Mesodermal cell (in vitro differentiated cells): ENCODE results near the gene SPAG6.

Source experiments
- H3K27ac ChIP-seq: 2 replicates; pipeline ENCODE4 v1.7.0; 2013; ENCODE audit warnings: mild to moderate bottlenecking, low read depth, low read length, moderate library complexity; ENCODE audit not compliant: severe bottlenecking
- H3K36me3 ChIP-seq: 2 replicates; pipeline ENCODE4 v1.7.1; 2013; ENCODE audit warnings: mild to moderate bottlenecking, low read length, moderate library complexity; ENCODE audit not compliant: control insufficient read depth, insufficient read depth
- H3K4me1 ChIP-seq: one replicate; pipeline ENCODE4 v1.7.1; 2013; ENCODE audit warnings: mild to moderate bottlenecking, low read length; ENCODE audit not compliant: insufficient read depth, control insufficient read depth, poor library complexity, severe bottlenecking
- H3K4me3 ChIP-seq: 2 replicates; pipeline ENCODE4 v1.7.0; 2013; ENCODE audit warnings: low read length, control low read depth, mild to moderate bottlenecking; ENCODE audit not compliant: insufficient read depth, poor library complexity, severe bottlenecking; ENCODE audit errors: extremely low read depth
- H3K9me3 ChIP-seq: 2 replicates; pipeline ENCODE4 v1.7.1; 2013; ENCODE audit warnings: mild to moderate bottlenecking, low read length, moderate library complexity; ENCODE audit not compliant: control insufficient read depth
- WGBS, 2 experiments: methylation state at CpG; one replicate each; pipeline ENCODE4 v1.1.5; 2013; ENCODE audit warnings: missing lambda C conversion rate in 2 of 2; ENCODE audit not compliant: insufficient coverage in 2 of 2; 5-methylcytosine and 5-hydroxymethylcytosine counted together

SPAG6 gene

GRCh38 chr10:22461891-22462290 lies 116.6 kb downstream of the SPAG6 start:
- Histone ChIP-seq H3K36me3 (no peaks in the 10 kb centered on the region), H3K4me1 (no peaks in the 10 kb centered on the region), H3K27ac (no peak overlapping the region), H3K9me3 (peaks cover 3% of the 10 kb centered on the region), H3K4me3 (no peak overlapping the region)
- WGBS, 2 experiments = 66 to 88% methylated on average over 1 to 2 of the region's 2 CpGs

GRCh38 chr10:22463255-22463654 lies 118.0 kb downstream of the SPAG6 start:
- 63 to 82% methylated on average over 1 to 2 of the region's 4 CpGs for WGBS, 2 experiments
- Histone ChIP-seq H3K9me3 (peaks cover 3% of the 10 kb centered on the region), H3K4me3 (no peak overlapping the region), H3K27ac (no peak overlapping the region), H3K36me3 (no peaks in the 10 kb centered on the region), H3K4me1 (no peaks in the 10 kb centered on the region)

GRCh38 chr10:22464966-22465629 lies 119.8 kb downstream of the SPAG6 start:
- no peaks in the 10 kb centered on the region for H3K4me1 ChIP-seq
- H3K9me3 ChIP-seq = peaks cover 3% of the 10 kb centered on the region
- H3K27ac ChIP-seq = no peak overlapping the region
- H3K36me3 ChIP-seq = no peaks in the 10 kb centered on the region
- H3K4me3 ChIP-seq = no peak overlapping the region
- WGBS, 2 experiments = 76 to 100% methylated on average over 3 of the region's 5 CpGs

- WGBS, 2 experiments = 80 to 100% methylated on average over 1 to 2 of the region's 3 CpGs
- Histone ChIP-seq H3K4me3 (no peak overlapping the region), H3K4me1 (no peaks in the 10 kb centered on the region), H3K27ac (no peak overlapping the region), H3K36me3 (no peaks in the 10 kb centered on the region), H3K9me3 (no peaks in the 10 kb centered on the region)
Observed at GRCh38 chr10:22466763-22467334, 121.6 kb downstream of the SPAG6 start.
